HepG2 (cell line): ENCODE results near the gene KRT16. TPM values are rescaled to one million over a fixed set of nuclear protein-coding genes. Genes with fewer than 3 reads are reported as not detected.

Experiments
- ATAC-seq: fragments of 200-7000 bp; cut with Tn5 transposase; 3 replicates; pipeline ENCODE4 v1.9.1; 2020; ENCODE audit warnings: mild to moderate bottlenecking, moderate library complexity
- BruUV-seq: library from RNA; stranded (reverse); fragments of 400-500 nt; replicated peaks from 2 replicates; lab custom pipeline; 2021; lab: Mats Ljungman, UMichigan
- CTCF ChIA-PET: fragments of 300-600 bp; formaldehyde crosslinking; extraction: SDS; loops from one replicate; lab custom pipeline; 2021; ENCODE audit warnings: low total read pairs, inconsistent platforms, low intra/inter-chr PET ratio; lab: Yijun Ruan, JAX
- POLR2A ChIA-PET: fragments of 350-600 bp; sonication (Branson Sonifier 250); formaldehyde crosslinking; loops from one replicate; lab custom pipeline; 2020; ENCODE audit warnings: antibody characterized with exemption, inconsistent platforms; lab: Yijun Ruan, JAX
- DNase-seq: peaks from one replicate; pipeline ENCODE4 v3.0.0-alpha.2; 2015; ENCODE audit warnings: low spot score
- FAIRE-seq: peaks from 3 replicates; lab custom pipeline; 2011; peaks lifted over from hg19 to GRCh38; lab: Jason Lieb, UNC
- H2AFZ ChIP-seq: one replicate; pipeline ENCODE4 v1.6.1; 2011; ENCODE audit warnings: low read length, inconsistent platforms
- H3K27ac ChIP-seq: fragments of 300-600 bp; 3 replicates; pipeline ENCODE4 v1.8.0; 2011; ENCODE audit warnings: mixed run types, mild to moderate bottlenecking, mixed read lengths, low read length, inconsistent platforms; ENCODE audit not compliant: insufficient read depth; ENCODE audit errors: extremely low read length
- H3K27me3 ChIP-seq, 2 experiments: fragments of 200-600 bp in 1 of 2; 2 replicates in 1 of 2; 3 replicates in 1 of 2; pipeline versions ENCODE4 v1.6.0 to v1.8.0; 2011; ENCODE audit warnings: low read length in 2 of 2, mild to moderate bottlenecking in 2 of 2, moderate library complexity in 2 of 2, inconsistent platforms in 1 of 2; ENCODE audit not compliant: insufficient read depth in 2 of 2, control insufficient read depth in 1 of 2
- H3K36me3 ChIP-seq, 2 experiments: fragments of 200-600 bp in 1 of 2; replicated peaks in 1 of 2; 2 replicates in 1 of 2; 3 replicates in 1 of 2; pipeline versions ENCODE4 v1.5.1 to v1.8.0; 2011; ENCODE audit warnings: low read length in 2 of 2, inconsistent platforms in 1 of 2; ENCODE audit not compliant: insufficient read depth in 2 of 2, control insufficient read depth in 1 of 2
- H3K4me1 ChIP-seq: 2 replicates; pipeline ENCODE4 v1.5.1; 2012; ENCODE audit warnings: low read length, inconsistent platforms; ENCODE audit not compliant: insufficient read depth
- H3K4me2 ChIP-seq: 2 replicates; pipeline ENCODE4 v1.6.0; 2011; ENCODE audit warnings: low read depth, low read length, inconsistent platforms
- H3K4me3 ChIP-seq, 3 experiments: fragments of 200-600 bp in 1 of 3; sonication (generic), shearing (Covaris generic) in 1 of 3; replicated peaks in 1 of 3; 2 replicates each; pipeline ENCODE4 v1.5.1; 2011 to 2016; ENCODE audit warnings: low read length in 3 of 3, inconsistent platforms in 2 of 3, low read depth in 2 of 3, mild to moderate bottlenecking in 2 of 3, control low read depth in 1 of 3, mixed read lengths in 1 of 3; ENCODE audit not compliant: insufficient read depth in 1 of 3
- H3K79me2 ChIP-seq: one replicate; pipeline ENCODE4 v1.6.1; 2011; ENCODE audit warnings: low read length, inconsistent platforms; ENCODE audit not compliant: insufficient read depth
- H3K9ac ChIP-seq: 2 replicates; pipeline ENCODE4 v1.6.0; 2011; ENCODE audit warnings: mild to moderate bottlenecking, low read depth, low read length, inconsistent platforms; ENCODE audit not compliant: insufficient read depth
- H3K9me3 ChIP-seq: 2 replicates; pipeline ENCODE4 v1.5.1; 2012; ENCODE audit warnings: mild to moderate bottlenecking, low read length
- H4K20me1 ChIP-seq: 2 replicates; pipeline ENCODE4 v1.6.0; 2011; ENCODE audit warnings: inconsistent platforms, mild to moderate bottlenecking, low read length, moderate library complexity; ENCODE audit not compliant: insufficient read depth
- EHMT2 ChIP-seq: fragments of 200-600 bp; sonication (generic); IDR thresholded peaks from 2 replicates; pipeline ENCODE4 v1.7.0; 2017; ENCODE audit warnings: antibody characterized with exemption, low read depth, low read length, borderline replicate concordance
- FOXC1 ChIP-seq: sonication (generic); formaldehyde crosslinking; IDR thresholded peaks from 2 replicates; pipeline ENCODE4 v1.8.0; 2022; ENCODE audit warnings: mild to moderate bottlenecking, missing genetic modification reagents, borderline replicate concordance
- HHEX ChIP-seq: IDR thresholded peaks from 2 replicates; pipeline ENCODE4 v1.6.1; 2016; ENCODE audit warnings: control low read depth
- PTBP1 ChIP-seq: fragments of 200-400 bp; formaldehyde crosslinking; IDR thresholded peaks from 2 replicates; pipeline ENCODE4 v1.6.1; 2018; ENCODE audit warnings: low read length, low read depth; ENCODE audit not compliant: poor library complexity, severe bottlenecking
- RBM39 ChIP-seq: fragments of 200-400 bp; formaldehyde crosslinking; IDR thresholded peaks from one replicate; pipeline ENCODE4 v1.6.1; 2018; ENCODE audit warnings: antibody characterized with exemption, mild to moderate bottlenecking, low read depth, low read length; ENCODE audit not compliant: poor library complexity, severe bottlenecking
- RFXANK ChIP-seq: IDR thresholded peaks from 2 replicates; pipeline ENCODE4 v1.6.1; 2016
- ZNF367 ChIP-seq: sonication (generic); formaldehyde crosslinking; IDR thresholded peaks from 2 replicates; pipeline ENCODE4 v1.4.0; 2020; ENCODE audit warnings: missing genetic modification reagents, borderline replicate concordance
- ZNF550 ChIP-seq: sonication (generic); formaldehyde crosslinking; IDR thresholded peaks from 2 replicates; pipeline ENCODE4 v1.4.0; 2020; ENCODE audit warnings: mild to moderate bottlenecking, missing genetic modification reagents, borderline replicate concordance
- ZNF776 ChIP-seq: sonication (generic); formaldehyde crosslinking; IDR thresholded peaks from 2 replicates; pipeline ENCODE4 v1.4.0; 2020; ENCODE audit warnings: mild to moderate bottlenecking, missing genetic modification reagents
- WGBS: methylation state at CpG from one replicate; pipeline ENCODE4 v1.1.6; 2017; ENCODE audit warnings: low lambda C conversion rate; 5-methylcytosine and 5-hydroxymethylcytosine counted together
- in situ Hi-C: cut with HindIII; loops from 2 replicates; pipeline ENCODE4 v1.10.0; 2017; ENCODE audit warnings: low pct_unique_long_range_greater_than_20kb; ENCODE audit not compliant: extremely low pct_ligation_motif_present
- intact Hi-C: fragments of 100-400 bp; cut with micrococcal nuclease; formaldehyde crosslinking; loops from one replicate; pipeline ENCODE4 v1.10.0; 2022; ENCODE audit not compliant: unreplicated experiment
- polyA plus RNA-seq, 8 experiments: library from polyadenylated mRNA; depleted of rRNA in 3 of 8; stranded (reverse) in 7 of 8; unstranded in 1 of 8; fragments of >200 nt; fragmentation: Illumina TruSeq in 4 of 8; extraction: Trizol in 4 of 8; gene quantifications; 2 replicates each; pipeline versions ENCODE4 v1.2.1 to v1.2.3, GENCODE V29; 2011 to 2016; ENCODE audit warnings: low read depth in 4 of 8, missing spikeins in 1 of 8, mixed read lengths in 1 of 8; ENCODE audit not compliant: insufficient read depth in 1 of 8
- total RNA-seq, 5 experiments: library from RNA; depleted of rRNA; stranded (reverse); fragments of >200 nt; fragmentation: Illumina TruSeq; extraction: Trizol; gene quantifications; 2 replicates each; pipeline ENCODE4 v1.2.3, GENCODE V29; 2016; ENCODE audit warnings: low read depth in 1 of 5
- TF ChIP-seq, protein P1 (sequence below): sonication (generic); formaldehyde crosslinking; IDR thresholded peaks from 2 replicates; pipeline ENCODE4 v1.8.0; 2022; ENCODE audit warnings: mild to moderate bottlenecking, missing genetic modification reagents, moderate library complexity
- TF ChIP-seq, protein P2 (sequence below): sonication (generic); formaldehyde crosslinking; IDR thresholded peaks from 2 replicates; pipeline ENCODE4 v1.9.0; 2021; ENCODE audit warnings: missing genetic modification reagents, mild to moderate bottlenecking, borderline replicate concordance

KRT16 gene
- total and polyA plus RNA-seq, 2 of the 13 experiments (the other 11 are each of a cell fraction or from before 2014, with no cell fraction given): not detected

DNA sequence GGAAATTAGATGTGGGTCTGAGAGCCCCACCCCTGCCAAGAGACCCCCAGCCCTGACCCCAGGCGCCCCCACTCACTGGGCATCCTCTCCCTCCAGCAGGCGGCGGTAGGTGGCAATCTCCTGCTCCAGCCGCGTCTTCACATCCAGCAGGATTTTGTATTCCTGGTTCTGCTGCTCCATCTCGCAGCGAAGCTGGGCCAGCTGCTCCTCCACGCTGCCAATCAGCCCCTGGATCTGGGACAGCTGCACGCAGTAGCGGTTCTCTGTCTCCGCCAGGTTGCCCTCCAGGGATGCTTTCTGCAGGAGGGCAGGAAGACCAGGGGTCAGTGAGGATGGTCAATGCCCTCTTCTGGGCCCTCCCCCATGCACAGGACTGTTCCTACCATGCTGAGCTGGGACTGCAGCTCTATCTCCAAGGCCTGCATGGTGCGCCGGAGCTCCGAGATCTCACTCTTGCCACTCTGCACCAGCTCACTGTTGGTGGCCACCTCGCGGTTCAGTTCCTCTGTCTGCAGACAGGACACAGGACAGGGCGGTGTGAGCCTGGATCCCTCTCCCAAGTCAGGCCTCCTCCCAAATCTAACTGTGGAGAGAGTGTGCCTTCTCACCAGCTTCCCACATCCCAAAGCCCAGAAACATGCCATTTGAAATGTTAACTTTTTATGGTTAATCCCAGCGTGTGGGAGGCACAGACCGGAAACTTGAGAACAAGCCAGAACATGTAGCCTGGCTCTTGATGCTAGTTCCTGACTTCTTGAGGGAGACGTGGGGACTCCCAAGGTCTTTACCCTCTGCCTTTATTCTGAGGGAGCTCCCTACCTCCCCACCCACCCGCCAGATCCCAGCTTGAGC, 8.2 kb upstream of the KRT16 start:
- Histone ChIP-seq H3K27ac (no peak overlapping the region), H2AFZ (no peak overlapping the region), H3K9ac (no peak overlapping the region), H3K9me3 (no peaks in the 10 kb centered on the region), H3K27me3 (peaks cover 11 to 44% of the 10 kb centered on the region in 2 experiments; a peak in 4 of 5 replicates), H4K20me1 (no peaks in the 10 kb centered on the region), H3K4me1 (no peaks in the 10 kb centered on the region; the same call in 1 of the 2 replicates), H3K4me2 (no peak overlapping the region), H3K79me2 (no peaks in the 10 kb centered on the region), H3K36me3 (no peaks in the 10 kb centered on the region), H3K4me3 (no peak overlapping the region)
- no peak for ATAC-seq
- ChIA-PET CTCF (no interaction called here), POLR2A (no interaction called here)
- TF ChIP-seq, protein P1, sequence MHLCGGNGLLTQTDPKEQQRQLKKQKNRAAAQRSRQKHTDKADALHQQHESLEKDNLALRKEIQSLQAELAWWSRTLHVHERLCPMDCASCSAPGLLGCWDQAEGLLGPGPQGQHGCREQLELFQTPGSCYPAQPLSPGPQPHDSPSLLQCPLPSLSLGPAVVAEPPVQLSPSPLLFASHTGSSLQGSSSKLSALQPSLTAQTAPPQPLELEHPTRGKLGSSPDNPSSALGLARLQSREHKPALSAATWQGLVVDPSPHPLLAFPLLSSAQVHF (CRISPR knock-in tag): no peak
- TF ChIP-seq HHEX (CRISPR knock-in tag): no peak
- TF ChIP-seq, protein P2, sequence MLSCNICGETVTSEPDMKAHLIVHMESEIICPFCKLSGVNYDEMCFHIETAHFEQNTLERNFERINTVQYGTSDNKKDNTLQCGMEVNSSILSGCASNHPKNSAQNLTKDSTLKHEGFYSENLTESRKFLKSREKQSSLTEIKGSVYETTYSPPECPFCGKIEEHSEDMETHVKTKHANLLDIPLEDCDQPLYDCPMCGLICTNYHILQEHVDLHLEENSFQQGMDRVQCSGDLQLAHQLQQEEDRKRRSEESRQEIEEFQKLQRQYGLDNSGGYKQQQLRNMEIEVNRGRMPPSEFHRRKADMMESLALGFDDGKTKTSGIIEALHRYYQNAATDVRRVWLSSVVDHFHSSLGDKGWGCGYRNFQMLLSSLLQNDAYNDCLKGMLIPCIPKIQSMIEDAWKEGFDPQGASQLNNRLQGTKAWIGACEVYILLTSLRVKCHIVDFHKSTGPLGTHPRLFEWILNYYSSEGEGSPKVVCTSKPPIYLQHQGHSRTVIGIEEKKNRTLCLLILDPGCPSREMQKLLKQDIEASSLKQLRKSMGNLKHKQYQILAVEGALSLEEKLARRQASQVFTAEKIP (CRISPR knock-in tag): no peak
- no peak for TF ChIP-seq FOXC1 (CRISPR knock-in tag)
- TF ChIP-seq ZNF550 (CRISPR knock-in tag): no peak
- no peak for TF ChIP-seq EHMT2
- no peak for TF ChIP-seq RBM39
- no peak for TF ChIP-seq RFXANK
- TF ChIP-seq ZNF367 (CRISPR knock-in tag): no peak
- no peak for TF ChIP-seq ZNF776 (CRISPR knock-in tag)
- no peak for TF ChIP-seq PTBP1
- in situ Hi-C loops: no loop called here
- intact Hi-C loops: no loop called here
- BruUV-seq: no TSS peak
- no peak for FAIRE-seq
- no peak for DNase-seq
- 74% methylated on average over 19 of the region's 21 CpGs for WGBS
